RWPE1 (cell line): Measurements from ENCODE around the gene PPY.
"Not testable (repeated sequence)": the region's sequence is repeated elsewhere in the genome, so short reads cannot be mapped to it uniquely, and the experiment has no call there.

ENCODE experiments used
- CTCF ChIA-PET: fragments of 350-600 bp; sonication (Branson Sonifier 250); formaldehyde crosslinking; extraction: SDS; loops from one replicate; lab custom pipeline; 2021; lab: Yijun Ruan, JAX
- POLR2A ChIA-PET: fragments of 400-600 bp; formaldehyde crosslinking; extraction: SDS; loops from one replicate; lab custom pipeline; 2020; ENCODE audit warnings: antibody characterized with exemption; ENCODE audit not compliant: low non-redundant PET; lab: Yijun Ruan, JAX
- DNase-seq: peaks from one replicate; pipeline ENCODE4 v3.0.0; 2012; ENCODE audit warnings: low spot score
- H3K27ac ChIP-seq: fragments of 450-650 bp; 2 replicates; pipeline ENCODE4 v1.5.1; 2017
- TF ChIP-seq, protein P1 (sequence below): fragments of 450-650 bp; conservative IDR thresholded peaks from 2 replicates; pipeline ENCODE4 v1.5.1; 2017; ENCODE audit warnings: low read depth, mild to moderate bottlenecking

PPY gene

DNA sequence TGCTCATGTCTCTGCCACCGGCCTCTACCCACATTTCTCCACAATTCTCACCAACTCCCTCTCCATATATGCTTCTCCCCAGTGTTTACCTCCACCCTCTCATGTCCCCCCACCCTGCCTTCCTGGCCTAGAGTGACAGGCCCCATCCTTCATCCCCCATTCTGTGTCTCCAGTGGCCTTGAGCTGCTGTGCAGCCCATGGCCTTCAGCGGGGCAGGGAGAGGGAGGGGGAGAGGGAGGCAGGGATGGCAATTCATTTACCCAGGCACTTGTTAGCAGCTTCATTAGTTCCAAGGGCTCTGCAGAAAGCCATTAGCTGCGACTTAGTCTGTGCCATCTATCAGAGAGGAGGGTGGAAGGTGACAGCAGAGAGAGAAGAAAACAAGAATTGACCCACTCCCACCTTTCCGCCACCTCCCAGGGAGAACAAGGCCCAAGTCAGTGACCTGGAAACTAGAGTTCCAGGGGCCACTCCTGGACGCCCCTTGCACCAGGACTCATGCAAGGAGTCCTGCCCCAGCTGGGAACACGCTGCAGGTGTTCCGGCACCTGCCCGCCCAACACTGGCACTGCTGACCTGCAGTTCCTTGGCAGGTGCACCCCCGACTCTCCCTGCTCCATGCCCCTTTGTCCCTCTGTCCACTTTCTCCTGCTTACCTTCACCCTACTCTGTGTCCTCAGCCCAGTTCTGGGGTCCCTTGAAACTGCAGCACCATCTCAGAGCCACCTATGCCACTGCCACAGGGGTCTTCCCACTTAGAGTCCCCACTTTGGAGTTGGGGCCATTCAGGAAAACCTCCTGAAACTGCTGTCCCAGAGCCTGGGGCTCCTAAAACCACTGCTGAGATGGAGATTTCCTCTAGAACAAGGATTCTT lies 34.9 kb upstream of the PPY start:
- ChIA-PET POLR2A (no interaction called here), CTCF (no interaction called here)
- TF ChIP-seq, protein P1, sequence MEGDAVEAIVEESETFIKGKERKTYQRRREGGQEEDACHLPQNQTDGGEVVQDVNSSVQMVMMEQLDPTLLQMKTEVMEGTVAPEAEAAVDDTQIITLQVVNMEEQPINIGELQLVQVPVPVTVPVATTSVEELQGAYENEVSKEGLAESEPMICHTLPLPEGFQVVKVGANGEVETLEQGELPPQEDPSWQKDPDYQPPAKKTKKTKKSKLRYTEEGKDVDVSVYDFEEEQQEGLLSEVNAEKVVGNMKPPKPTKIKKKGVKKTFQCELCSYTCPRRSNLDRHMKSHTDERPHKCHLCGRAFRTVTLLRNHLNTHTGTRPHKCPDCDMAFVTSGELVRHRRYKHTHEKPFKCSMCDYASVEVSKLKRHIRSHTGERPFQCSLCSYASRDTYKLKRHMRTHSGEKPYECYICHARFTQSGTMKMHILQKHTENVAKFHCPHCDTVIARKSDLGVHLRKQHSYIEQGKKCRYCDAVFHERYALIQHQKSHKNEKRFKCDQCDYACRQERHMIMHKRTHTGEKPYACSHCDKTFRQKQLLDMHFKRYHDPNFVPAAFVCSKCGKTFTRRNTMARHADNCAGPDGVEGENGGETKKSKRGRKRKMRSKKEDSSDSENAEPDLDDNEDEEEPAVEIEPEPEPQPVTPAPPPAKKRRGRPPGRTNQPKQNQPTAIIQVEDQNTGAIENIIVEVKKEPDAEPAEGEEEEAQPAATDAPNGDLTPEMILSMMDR, result no peak
- H3K27ac ChIP-seq, result no peak overlapping the region
- DNase-seq, result no peak

DNA sequence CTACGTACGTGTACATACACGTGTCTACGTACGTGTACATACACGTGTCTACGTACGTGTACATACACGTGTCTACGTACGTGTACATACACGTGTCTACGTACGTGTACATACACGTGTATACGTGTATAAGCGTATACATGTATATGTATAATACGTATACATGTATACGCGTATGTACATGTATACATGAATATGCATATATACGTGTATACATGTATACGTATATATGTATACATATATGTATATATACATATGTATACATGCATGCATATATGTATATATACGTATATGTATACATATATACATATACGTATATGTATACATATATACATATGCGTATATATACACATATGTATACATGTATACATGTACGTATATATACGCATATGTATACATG lies 33.6 kb upstream of the PPY start:
- TF ChIP-seq, protein P1, result no peak
- DNase-seq, result no peak
- ChIA-PET POLR2A (no interaction called here), CTCF (no interaction called here)
- H3K27ac ChIP-seq, result no peak overlapping the region

DNA sequence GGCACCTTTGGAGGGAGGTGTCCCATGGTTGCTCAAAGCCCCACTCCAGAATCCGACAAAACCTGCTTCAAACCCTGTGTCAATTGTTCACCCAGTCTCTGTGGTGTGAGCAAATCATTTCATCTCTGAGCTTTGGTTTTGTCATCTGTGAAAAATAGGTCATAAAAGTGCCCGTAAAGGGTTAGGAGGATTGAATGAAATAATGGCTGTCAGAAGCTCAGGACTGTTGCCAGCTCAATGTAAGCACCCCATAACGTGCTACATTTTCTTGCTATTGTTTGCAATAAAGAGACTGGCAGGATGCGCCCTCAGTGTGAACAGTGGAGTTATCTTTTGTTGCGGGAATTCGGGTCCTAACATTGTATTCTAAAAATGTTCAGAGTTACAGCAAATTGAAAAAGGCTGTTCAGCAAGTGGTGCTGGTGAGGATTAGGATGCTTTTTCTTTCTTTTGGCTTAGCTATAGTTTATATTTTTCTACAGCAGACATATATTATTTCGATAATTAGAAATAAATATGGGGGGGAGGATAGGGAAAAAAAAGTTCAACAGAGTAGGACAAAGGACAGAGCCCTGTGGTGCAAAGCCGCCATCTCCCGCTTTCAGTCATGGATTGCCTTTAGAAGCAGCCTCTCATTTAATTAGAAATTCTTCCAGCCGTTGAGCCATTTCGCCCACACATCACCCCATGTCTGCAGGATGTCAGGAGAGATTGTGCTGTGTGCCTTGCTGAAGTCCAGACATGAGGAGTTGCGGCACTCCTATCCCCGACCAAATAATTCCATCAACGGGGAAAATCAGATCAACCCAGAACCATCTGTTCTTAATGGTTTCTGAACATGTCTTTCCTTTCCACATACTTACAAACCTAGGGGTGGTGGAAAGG lies 32.3 kb upstream of the PPY start:
- DNase-seq, result no peak
- POLR2A ChIA-PET, result no interaction called here
- CTCF ChIA-PET, result no interaction called here
- H3K27ac ChIP-seq, result no peak overlapping the region
- TF ChIP-seq, protein P1, result no peak

DNA sequence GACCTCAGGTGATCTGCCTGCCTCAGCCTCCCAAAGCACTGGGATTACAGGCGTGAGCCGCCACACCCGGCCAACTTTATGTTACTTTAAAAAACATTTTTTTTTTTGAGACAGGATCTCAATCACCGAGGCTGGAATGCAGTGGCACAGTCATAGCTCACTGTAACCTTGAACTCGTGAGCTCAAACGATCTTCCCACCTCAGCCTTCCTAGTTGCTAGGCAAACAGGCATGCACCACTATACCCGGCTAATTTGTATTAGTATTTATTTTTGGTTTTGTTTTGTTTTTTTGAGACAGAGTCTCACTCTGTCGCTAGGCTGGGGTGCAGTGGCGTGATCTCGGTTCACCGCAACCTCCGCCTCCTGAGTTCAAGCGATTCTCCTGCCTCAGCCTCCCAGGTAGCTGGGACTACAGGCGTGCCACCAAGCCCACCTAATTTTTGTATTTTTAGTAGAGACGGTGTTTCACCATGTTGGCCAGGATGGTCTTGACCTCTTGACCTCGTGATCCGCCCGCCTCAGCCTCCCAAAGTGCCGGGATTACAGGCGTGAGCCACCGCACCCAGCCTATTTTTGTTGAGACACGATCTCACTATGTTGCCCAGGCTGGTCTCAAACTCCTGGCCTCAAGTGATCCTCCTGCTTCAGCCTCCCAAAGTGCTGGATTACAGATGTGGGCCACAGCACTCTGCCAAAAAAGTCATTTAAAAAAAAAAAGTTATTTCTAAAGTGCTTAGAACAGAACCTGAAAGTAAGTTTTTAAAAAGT lies 30.4 kb upstream of the PPY start:
- POLR2A ChIA-PET, DNase-seq, H3K27ac ChIP-seq: not testable (repeated sequence)
- CTCF ChIA-PET, result interaction anchor here (0.7 kb wide), 1 partner anchor 187 kb away, joined by 3 read pairs; no protein-coding TSS in a partner anchor

DNA sequence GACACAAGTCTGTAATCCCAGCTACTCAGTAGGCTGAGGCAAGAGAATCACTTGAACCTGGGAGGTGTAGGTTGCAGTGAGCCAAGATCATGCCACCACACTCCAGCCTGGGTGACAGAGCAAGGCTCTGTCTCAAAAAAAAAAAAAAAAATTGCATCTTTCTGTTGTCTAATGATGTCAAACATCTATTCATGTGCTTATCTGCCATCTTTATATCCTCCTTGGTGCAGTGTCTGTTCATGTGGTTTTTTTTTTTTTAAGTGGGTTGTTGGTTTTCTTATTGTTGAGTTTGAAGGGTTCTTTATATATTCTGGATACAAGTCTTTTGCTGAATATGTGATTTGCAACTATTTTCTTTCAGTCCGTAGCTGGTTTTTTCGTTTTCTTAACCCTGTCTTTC lies 29.2 kb upstream of the PPY start:
- CTCF ChIA-PET, result interaction anchor here (0.6 to 0.7 kb wide), 2 partner anchors 10 to 73 kb away, joined by 4 to 7 read pairs; no protein-coding TSS in a partner anchor
- DNase-seq, POLR2A ChIA-PET, H3K27ac ChIP-seq: not testable (repeated sequence)

DNA sequence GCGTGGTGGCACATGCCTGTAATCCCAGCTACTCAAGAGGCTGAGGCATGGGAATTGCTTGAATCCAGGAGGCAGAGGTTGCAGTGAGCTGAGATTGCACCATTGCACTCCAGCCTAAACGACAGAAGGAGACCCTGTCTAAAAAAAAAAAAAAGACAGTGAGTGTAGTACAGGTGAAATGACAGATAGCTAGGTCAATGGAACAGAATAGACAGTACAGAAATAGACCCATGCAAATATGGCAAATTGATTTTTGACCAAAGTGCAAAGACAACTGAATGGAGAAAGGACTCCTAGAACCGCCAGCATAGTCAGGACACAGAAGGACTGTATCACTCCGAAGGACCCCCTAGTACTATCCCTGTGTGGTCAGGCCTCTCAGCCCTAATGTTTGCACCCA lies 28.1 kb upstream of the PPY start:
- POLR2A ChIA-PET, result no interaction called here
- no peak for DNase-seq
- CTCF ChIA-PET, result no interaction called here
- H3K27ac ChIP-seq, result no peak overlapping the region
- TF ChIP-seq, protein P1, result no peak
